Gastrocnemius medialis (tissue), 4 donors: Measurements from ENCODE around the gene LZTS2. TPM values are rescaled to one million over a fixed set of nuclear protein-coding genes. Genes with fewer than 3 reads are reported as not detected.

ENCODE experiments used
- ATAC-seq, 2 donors: fragments of 150-250 bp; one replicate each; pipeline ENCODE4 v1.9.1; 2016
- DNase-seq, 2 donors: peaks; one replicate each; pipeline ENCODE4 v3.0.0-alpha.2; 2019
- H3K27ac ChIP-seq, 4 donors: fragments of 200-600 bp; sonication (generic); 1 replicate in 1 of 4; 2 replicates in 3 of 4; pipeline ENCODE4 v1.5.1; 2016 to 2018; ENCODE audit warnings: mild to moderate bottlenecking in 2 of 4, moderate library complexity in 1 of 4
- H3K27me3 ChIP-seq, 3 donors: fragments of 200-600 bp; sonication (generic) in 2 of 3; 1 replicate in 1 of 3; 2 replicates in 2 of 3; pipeline versions ENCODE4 v1.5.1 to v1.6.0; 2016 to 2019; ENCODE audit warnings: mild to moderate bottlenecking in 1 of 3, moderate library complexity in 1 of 3
- H3K36me3 ChIP-seq, 2 donors: fragments of 200-600 bp; sonication (generic) in 1 of 2; one replicate each; pipeline ENCODE4 v1.5.1; 2017 to 2018
- H3K4me1 ChIP-seq, 2 donors: fragments of 200-600 bp; sonication (generic) in 1 of 2; one replicate each; pipeline ENCODE4 v1.5.1; 2016 to 2017; ENCODE audit warnings: mild to moderate bottlenecking in 2 of 2
- H3K4me3 ChIP-seq, 4 donors: fragments of 200-600 bp; sonication (generic) in 3 of 4; 1 replicate in 1 of 4; 2 replicates in 3 of 4; pipeline ENCODE4 v1.5.1; 2016 to 2019; ENCODE audit warnings: mild to moderate bottlenecking in 2 of 4
- H3K9me3 ChIP-seq, 3 donors: fragments of 200-600 bp; sonication (generic) in 2 of 3; 1 replicate in 1 of 3; 2 replicates in 2 of 3; pipeline ENCODE4 v1.5.1; 2016 to 2019
- CTCF ChIP-seq, 5 experiments: fragments of 450-650 bp in 3 of 5; fragments of 200-600 bp in 2 of 5; sonication (generic) in 2 of 5; IDR thresholded peaks in 4 of 5; conservative IDR thresholded peaks in 1 of 5; 1 replicate in 4 of 5; 2 replicates in 1 of 5; pipeline ENCODE4 v1.5.1; 2016 to 2019; ENCODE audit warnings: antibody characterized with exemption in 5 of 5, mild to moderate bottlenecking in 3 of 5, moderate library complexity in 3 of 5
- POLR2A ChIP-seq, 2 donors: fragments of 450-650 bp; IDR thresholded peaks; one replicate each; pipeline ENCODE4 v1.6.1; 2017; ENCODE audit warnings: antibody characterized with exemption in 2 of 2, mild to moderate bottlenecking in 2 of 2, moderate library complexity in 2 of 2
- in situ Hi-C, 4 donors: fragments of 200-750 bp; cut with MboI; loops; one replicate each; pipeline versions ENCODE4 v1.15.0 to v1.8.0; 2017; ENCODE audit warnings: low sequenced_read_pairs in 4 of 4
- intact Hi-C: fragments of 100-400 bp; cut with DNase I; formaldehyde crosslinking; loops from one replicate; pipeline ENCODE4 v1.15.1; 2023; ENCODE audit warnings: low total_unique reads
- total RNA-seq, 4 donors: library from RNA; depleted of rRNA; stranded (reverse); fragments of >200 nt; gene quantifications; one replicate each; pipeline versions ENCODE4 v1.1.0 to v1.2.3, GENCODE V29; 2016

LZTS2 gene
- total RNA-seq, 4 donors from 2014 or later, result 22.5 to 44.7 (median 26.7) TPM

DNA sequence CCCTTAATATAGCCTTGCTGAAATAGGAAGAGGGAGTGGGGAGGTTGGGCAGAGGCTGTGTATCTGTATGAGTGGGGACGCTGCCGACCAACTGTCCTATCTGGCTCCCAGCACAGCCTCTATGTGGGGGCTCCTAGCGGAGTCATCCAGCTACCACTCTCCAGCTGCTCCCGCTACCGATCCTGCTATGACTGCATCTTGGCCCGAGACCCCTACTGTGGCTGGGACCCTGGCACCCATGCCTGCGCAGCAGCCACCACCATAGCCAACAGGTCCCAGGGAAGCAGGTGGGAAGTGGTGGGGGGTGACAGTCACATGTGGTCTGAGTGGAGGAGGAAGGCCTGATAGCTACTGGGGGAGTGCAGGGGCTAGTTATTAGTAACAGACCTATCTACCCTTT, 18.9 kb upstream of the LZTS2 start:
- Histone ChIP-seq H3K4me3 (no peak overlapping the region), H3K9me3 (no peaks in the 10 kb centered on the region), H3K27ac (no peak overlapping the region), H3K36me3 (peaks cover 0 to 27% of the 10 kb centered on the region in 2 donors), H3K27me3 (no peaks in the 10 kb centered on the region), H3K4me1 (peaks cover 3 to 5% of the 10 kb centered on the region in 2 donors)
- no peak for TF ChIP-seq CTCF (IDR thresholded peaks at IDR 0.05 in 4 of 5, conservative IDR thresholded peaks at IDR 0.05 in 1 of 5)
- no peak for TF ChIP-seq POLR2A (IDR thresholded peaks at IDR 0.05)
- in situ Hi-C loops, result no loop called here
- intact Hi-C loops, result no loop called here
- DNase-seq (no peak), ATAC-seq (no peak)

GRCh38 chr10:100981178-100981772, 18.3 kb upstream of the LZTS2 start:
- H3K27me3 ChIP-seq, result no peaks in the 10 kb centered on the region
- DNase-seq, result no peak
- intact Hi-C loops (no loop called here), in situ Hi-C loops (no loop called here)
- no peak for TF ChIP-seq CTCF (IDR thresholded peaks at IDR 0.05 in 4 of 5, conservative IDR thresholded peaks at IDR 0.05 in 1 of 5)
- TF ChIP-seq POLR2A (IDR thresholded peaks at IDR 0.05), result no peak
- ATAC-seq, result no peak
- no peaks in the 10 kb centered on the region for H3K9me3 ChIP-seq
- no peak overlapping the region for H3K27ac ChIP-seq
- no peak overlapping the region for H3K4me3 ChIP-seq
- peaks cover 0 to 33% of the 10 kb centered on the region in 2 donors for H3K36me3 ChIP-seq
- peaks cover 8 to 11% of the 10 kb centered on the region in 2 donors for H3K4me1 ChIP-seq

DNA sequence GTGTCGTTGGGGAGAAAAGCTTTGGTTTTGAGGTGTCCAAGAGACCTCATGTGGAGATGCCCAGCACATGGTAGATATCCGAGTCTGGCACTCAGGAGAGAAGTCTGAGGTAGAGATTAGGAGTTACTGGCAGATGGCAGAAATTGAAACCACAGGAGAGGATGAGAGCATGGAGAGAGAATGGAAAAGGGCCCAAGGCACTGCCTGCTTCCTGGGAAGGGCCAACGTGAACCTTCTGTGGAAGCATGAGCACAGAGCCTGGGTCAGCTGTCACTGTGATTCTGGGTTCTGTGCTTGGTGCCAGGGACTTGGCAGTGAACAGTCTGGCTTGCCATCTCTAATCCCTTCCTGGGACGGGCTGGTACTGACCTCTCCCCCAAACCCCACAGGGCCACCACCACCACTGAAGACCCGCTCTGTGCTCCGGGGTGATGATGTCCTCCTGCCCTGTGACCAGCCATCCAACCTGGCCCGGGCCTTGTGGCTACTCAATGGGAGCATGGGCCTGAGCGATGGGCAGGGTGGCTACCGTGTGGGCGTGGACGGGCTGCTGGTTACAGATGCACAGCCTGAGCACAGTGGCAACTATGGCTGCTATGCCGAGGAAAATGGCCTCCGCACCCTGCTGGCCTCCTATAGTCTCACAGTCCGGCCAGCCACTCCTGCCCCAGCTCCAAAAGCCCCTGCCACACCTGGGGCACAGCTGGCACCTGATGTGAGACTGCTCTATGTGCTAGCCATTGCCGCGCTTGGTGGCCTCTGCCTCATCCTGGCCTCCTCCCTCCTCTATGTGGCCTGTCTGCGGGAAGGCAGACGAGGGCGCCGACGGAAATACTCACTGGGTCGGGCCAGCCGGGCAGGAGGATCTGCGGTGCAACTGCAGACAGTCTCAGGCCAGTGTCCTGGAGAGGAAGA, 16.4 kb upstream of the LZTS2 start:
- in situ Hi-C loops, result no loop called here
- peaks cover 0 to 34% of the 10 kb centered on the region in 2 donors for H3K36me3 ChIP-seq
- TF ChIP-seq CTCF (IDR thresholded peaks at IDR 0.05 in 4 of 5, conservative IDR thresholded peaks at IDR 0.05 in 1 of 5), result no peak

DNA sequence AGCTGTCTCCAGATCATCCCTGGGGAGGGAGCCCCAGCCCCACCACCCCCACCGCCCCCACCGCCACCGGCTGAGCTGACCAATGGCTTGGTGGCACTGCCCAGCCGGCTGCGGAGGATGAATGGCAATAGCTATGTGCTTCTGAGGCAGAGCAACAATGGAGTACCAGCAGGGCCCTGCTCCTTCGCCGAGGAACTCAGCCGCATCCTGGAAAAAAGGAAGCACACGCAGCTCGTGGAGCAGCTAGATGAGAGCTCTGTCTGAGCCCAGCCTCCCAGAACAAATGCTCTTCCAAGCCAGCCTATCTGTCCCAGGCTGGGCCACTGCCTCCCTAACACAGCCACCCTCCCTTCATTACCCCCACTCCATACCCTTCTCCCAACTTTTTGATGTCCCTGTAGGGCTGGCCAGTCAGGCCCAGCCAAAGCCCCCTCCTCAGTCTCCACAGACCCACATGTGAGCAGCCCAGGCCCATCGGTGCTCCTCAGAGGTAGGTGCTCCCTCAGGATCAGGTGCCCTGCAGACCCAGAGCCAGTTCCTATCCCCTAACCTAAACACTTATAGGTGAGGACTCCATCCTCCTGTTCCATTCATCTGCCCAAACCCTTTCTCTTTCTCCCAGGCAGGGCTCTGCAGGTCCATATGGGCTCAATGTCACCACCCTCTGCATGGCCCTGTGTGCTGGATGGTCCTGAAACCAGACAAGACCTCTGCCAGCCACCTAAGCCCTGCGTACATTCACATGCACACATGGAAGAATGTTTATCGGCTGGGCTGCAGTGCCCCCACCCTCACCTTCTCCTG, 15.5 kb upstream of the LZTS2 start:
- no peaks in the 10 kb centered on the region for H3K9me3 ChIP-seq
- DNase-seq (peak in 1 of 2 donors; percentile 2), ATAC-seq (no peak)
- no peaks in the 10 kb centered on the region for H3K27me3 ChIP-seq
- in situ Hi-C loops (no loop called here), intact Hi-C loops (no loop called here)
- peaks cover 26 to 29% of the 10 kb centered on the region in 2 donors for H3K4me1 ChIP-seq
- H3K4me3 ChIP-seq, result no peak overlapping the region
- H3K27ac ChIP-seq, result no peak overlapping the region
- TF ChIP-seq CTCF (IDR thresholded peaks at IDR 0.05 in 4 of 5, conservative IDR thresholded peaks at IDR 0.05 in 1 of 5), result no peak
- no peak for TF ChIP-seq POLR2A (IDR thresholded peaks at IDR 0.05)
- peaks cover 0 to 38% of the 10 kb centered on the region in 2 donors for H3K36me3 ChIP-seq

More for the DNA sequence above, 16.4 kb upstream of the LZTS2 start:
- no peaks in the 10 kb centered on the region for H3K27me3 ChIP-seq
- no peak overlapping the region for H3K27ac ChIP-seq
- DNase-seq, result peak in 1 of 2 donors; percentile 6
- no peaks in the 10 kb centered on the region for H3K9me3 ChIP-seq
- no peak for ATAC-seq
- intact Hi-C loops, result no loop called here
- H3K4me1 ChIP-seq, result peaks cover 19 to 23% of the 10 kb centered on the region in 2 donors
- H3K4me3 ChIP-seq, result no peak overlapping the region
